MM.1S (cell line): ENCODE data around the gene DLGAP3.

Source experiments
- DNase-seq: peaks from one replicate; pipeline ENCODE4 v3.0.0-alpha.2; 2015
- H2AFZ ChIP-seq: fragments of 300-600 bp; sonication (generic); 2 replicates; pipeline ENCODE4 v1.6.0; 2016; ENCODE audit warnings: antibody characterized with exemption, low read length
- H3F3A ChIP-seq: fragments of 300-600 bp; sonication (generic); 2 replicates; pipeline ENCODE4 v1.6.1; 2016; ENCODE audit warnings: mild to moderate bottlenecking, antibody characterized with exemption, low read length, moderate library complexity, mixed read lengths; ENCODE audit not compliant: insufficient read depth
- H3K27ac ChIP-seq: fragments of 300-600 bp; sonication (generic); 2 replicates; pipeline ENCODE4 v1.5.1; 2016; ENCODE audit warnings: mild to moderate bottlenecking, low read length
- H3K27me3 ChIP-seq: fragments of 300-600 bp; sonication (generic); replicated peaks from 2 replicates; pipeline ENCODE4 v1.6.0; 2016; ENCODE audit warnings: low read length; ENCODE audit not compliant: insufficient read depth
- H3K36me3 ChIP-seq: fragments of 300-600 bp; sonication (generic); replicated peaks from 2 replicates; pipeline ENCODE4 v1.6.1; 2016; ENCODE audit warnings: mild to moderate bottlenecking, low read length, mixed read lengths; ENCODE audit not compliant: insufficient read depth
- H3K4me1 ChIP-seq: fragments of 300-600 bp; sonication (generic); 2 replicates; pipeline ENCODE4 v1.6.1; 2016; ENCODE audit warnings: low read length, mixed read lengths
- H3K4me2 ChIP-seq: fragments of 300-600 bp; sonication (generic); 2 replicates; pipeline ENCODE4 v1.6.0; 2016; ENCODE audit warnings: low read depth, low read length
- H3K4me3 ChIP-seq: fragments of 300-600 bp; sonication (generic); 2 replicates; pipeline ENCODE4 v1.5.1; 2016; ENCODE audit warnings: low read length, mixed read lengths
- H3K79me2 ChIP-seq: fragments of 300-600 bp; sonication (generic); 2 replicates; pipeline ENCODE4 v1.6.1; 2016; ENCODE audit warnings: mixed run types, low read length, mixed read lengths
- H3K9ac ChIP-seq: fragments of 300-600 bp; sonication (generic); 2 replicates; pipeline ENCODE4 v1.6.1; 2016; ENCODE audit warnings: low read length, mixed read lengths
- H3K9me2 ChIP-seq: fragments of 300-600 bp; sonication (generic); replicated peaks from 2 replicates; pipeline ENCODE4 v1.6.1; 2016; ENCODE audit warnings: mild to moderate bottlenecking, low read length, mixed read lengths; ENCODE audit not compliant: insufficient read depth
- H3K9me3 ChIP-seq: fragments of 300-600 bp; sonication (generic); replicated peaks from 2 replicates; pipeline ENCODE4 v1.6.1; 2016; ENCODE audit warnings: mild to moderate bottlenecking, low read length, mixed read lengths; ENCODE audit not compliant: insufficient read depth
- H4K20me1 ChIP-seq: fragments of 300-600 bp; sonication (generic); 2 replicates; pipeline ENCODE4 v1.6.1; 2016; ENCODE audit warnings: mild to moderate bottlenecking, low read length, moderate library complexity, mixed read lengths; ENCODE audit not compliant: insufficient read depth
- CTCF ChIP-seq: fragments of 300-600 bp; sonication (generic); IDR thresholded peaks from 2 replicates; pipeline ENCODE4 v1.5.1; 2016; ENCODE audit warnings: antibody characterized with exemption, low read length, mixed read lengths
- EZH2 ChIP-seq: fragments of 300-600 bp; sonication (generic); optimal IDR thresholded peaks from 2 replicates; pipeline ENCODE3; 2017; ENCODE audit warnings: low read depth, mild to moderate bottlenecking, antibody characterized with exemption, low read length, mixed read lengths
- EZH2phosphoT487 ChIP-seq: fragments of 300-600 bp; sonication (generic); IDR thresholded peaks from 2 replicates; pipeline ENCODE4 v1.6.1; 2018; ENCODE audit warnings: antibody characterized with exemption, low read length

DLGAP3 gene

DNA sequence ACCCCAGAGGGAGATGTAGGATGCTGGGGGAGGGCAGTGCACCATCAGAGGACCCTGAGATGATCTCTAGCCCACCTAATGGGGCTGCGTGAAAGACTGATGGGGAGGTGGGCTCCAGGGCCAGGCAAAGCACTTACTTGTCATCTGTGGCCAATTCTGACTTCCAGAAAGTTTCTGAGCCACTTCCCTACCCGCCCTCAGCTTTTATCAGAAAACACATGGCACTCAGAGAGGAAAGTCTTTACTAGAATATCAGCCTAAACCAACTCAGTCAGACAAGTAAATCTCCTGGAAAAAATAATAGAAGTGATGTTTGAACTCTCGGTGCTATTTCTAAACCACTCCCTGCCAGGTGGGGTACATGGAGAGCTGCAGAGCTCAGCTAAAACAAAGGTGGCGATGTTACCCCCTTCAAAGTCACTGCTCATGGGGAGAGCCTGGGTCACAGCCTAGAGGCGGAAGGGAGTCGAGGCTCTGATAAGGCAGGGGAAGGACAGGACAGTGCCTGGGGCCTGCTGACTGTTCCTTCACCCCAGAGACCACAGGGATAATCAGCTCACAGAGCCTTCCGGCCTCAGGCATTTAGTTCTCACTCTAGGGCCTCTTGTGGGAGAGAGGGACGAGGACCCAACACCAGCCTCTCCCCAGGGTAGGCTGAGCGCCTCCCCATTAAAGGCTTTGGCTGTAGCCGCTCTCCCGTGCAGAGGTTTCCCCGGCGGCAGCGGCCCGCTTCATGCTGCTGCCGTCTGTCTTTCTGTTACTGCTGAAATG lies 84.1 kb downstream of the DLGAP3 start:
- Histone ChIP-seq H4K20me1 (no peaks in the 10 kb centered on the region), H3K4me1 (no peaks in the 10 kb centered on the region), H3K9me2 (no peaks in the 10 kb centered on the region), H3K27me3 (no peaks in the 10 kb centered on the region), H3K9ac (no peak overlapping the region), H3K9me3 (no peaks in the 10 kb centered on the region), H3K27ac (no peak overlapping the region), H3K4me3 (no peak overlapping the region), H3K36me3 (no peaks in the 10 kb centered on the region), H3K4me2 (no peak overlapping the region), H2AFZ (no peak overlapping the region), H3F3A (no peaks in the 10 kb centered on the region), H3K79me2 (no peaks in the 10 kb centered on the region)
- no peak for TF ChIP-seq CTCF
- DNase-seq, result no peak

- no peaks in the 10 kb centered on the region for H3F3A ChIP-seq
Observed at GRCh38 chr1:34844252-34844634, 85.2 kb downstream of the DLGAP3 start.

GRCh38 chr1:34843392-34844251 lies 85.8 kb downstream of the DLGAP3 start:
- DNase-seq, result no peak
- H3K4me1 ChIP-seq, result no peaks in the 10 kb centered on the region
- no peaks in the 10 kb centered on the region for H4K20me1 ChIP-seq
- H3F3A ChIP-seq, result no peaks in the 10 kb centered on the region
- H3K4me3 ChIP-seq, result no peak overlapping the region
- no peak overlapping the region for H3K9ac ChIP-seq
- TF ChIP-seq EZH2phosphoT487 (no peak), EZH2 (no peak), CTCF (no peak)
- no peaks in the 10 kb centered on the region for H3K27me3 ChIP-seq
- H3K9me2 ChIP-seq, result no peaks in the 10 kb centered on the region
- no peak overlapping the region for H2AFZ ChIP-seq
- H3K79me2 ChIP-seq, result no peaks in the 10 kb centered on the region
- H3K4me2 ChIP-seq, result no peak overlapping the region
- no peaks in the 10 kb centered on the region for H3K36me3 ChIP-seq
- no peaks in the 10 kb centered on the region for H3K9me3 ChIP-seq
- H3K27ac ChIP-seq, result no peak overlapping the region

More at GRCh38 chr1:34844252-34844634, 85.2 kb downstream of the DLGAP3 start:
- Histone ChIP-seq H3K27me3 (no peaks in the 10 kb centered on the region), H3K4me1 (no peaks in the 10 kb centered on the region), H3K27ac (no peak overlapping the region), H3K9me3 (no peaks in the 10 kb centered on the region), H3K4me2 (no peak overlapping the region), H3K36me3 (no peaks in the 10 kb centered on the region), H3K4me3 (no peak overlapping the region), H4K20me1 (no peaks in the 10 kb centered on the region), H3K9me2 (no peaks in the 10 kb centered on the region), H3K79me2 (no peaks in the 10 kb centered on the region), H2AFZ (no peak overlapping the region), H3K9ac (no peak overlapping the region)
- no peak for TF ChIP-seq CTCF
- no peak for TF ChIP-seq EZH2phosphoT487
- TF ChIP-seq EZH2, result no peak
- no peak for DNase-seq
